Immature natural killer cell (primary cell): ENCODE results near the gene RAET1E. TPM values are rescaled to one million over a fixed set of nuclear protein-coding genes. Genes with fewer than 3 reads are reported as not detected.
"Not testable (repeated sequence)": the region's sequence is repeated elsewhere in the genome, so short reads cannot be mapped to it uniquely, and the experiment has no call there.

ENCODE experiments used
- DNase-seq, 3 donors: peaks; one replicate each; pipeline ENCODE4 v3.0.0; 2022; ENCODE audit warnings: mixed read lengths in 1 of 3
- H3K27ac Mint-ChIP-seq, 6 donors: one replicate each; pipeline ENCODE4 v1.8.0; 2020; ENCODE audit warnings: mixed read lengths in 6 of 6, mild to moderate bottlenecking in 5 of 6, inconsistent platforms in 4 of 6, moderate library complexity in 3 of 6
- H3K27me3 Mint-ChIP-seq, 3 donors: one replicate each; pipeline ENCODE4 v1.8.0; 2020 to 2021; ENCODE audit warnings: low read depth in 3 of 3, mild to moderate bottlenecking in 3 of 3, mixed read lengths in 3 of 3, moderate library complexity in 3 of 3, inconsistent platforms in 1 of 3
- H3K36me3 Mint-ChIP-seq, 3 donors: one replicate each; pipeline ENCODE4 v1.8.0; 2020; ENCODE audit warnings: mixed read lengths in 3 of 3, inconsistent platforms in 2 of 3, mild to moderate bottlenecking in 2 of 3
- H3K4me1 Mint-ChIP-seq, 2 donors: one replicate each; pipeline ENCODE4 v1.8.0; 2020; ENCODE audit warnings: inconsistent platforms in 2 of 2, mild to moderate bottlenecking in 2 of 2, mixed read lengths in 2 of 2, moderate library complexity in 1 of 2
- H3K4me3 Mint-ChIP-seq, 5 donors: one replicate each; pipeline ENCODE4 v1.8.0; 2020; ENCODE audit warnings: mild to moderate bottlenecking in 5 of 5, mixed read lengths in 5 of 5, inconsistent platforms in 3 of 5, moderate library complexity in 3 of 5
- H3K9me3 Mint-ChIP-seq, 6 donors: one replicate each; pipeline ENCODE4 v1.8.0; 2020; ENCODE audit warnings: mild to moderate bottlenecking in 6 of 6, mixed read lengths in 6 of 6, inconsistent platforms in 4 of 6, moderate library complexity in 3 of 6
- polyA plus RNA-seq, 3 donors: library from polyadenylated mRNA; unstranded; fragments of 300-500 nt; fragmentation: Illumina TruSeq; gene quantifications; one replicate each; pipeline ENCODE4 v1.2.3, GENCODE V29; 2021

Gene RAET1E
- polyA plus RNA-seq, 3 donors from 2014 or later = not detected

GRCh38 chr6:149936743-149937142, 38.8 kb upstream of the RAET1E start:
- Mint-ChIP-seq H3K27ac (no peak overlapping the region), H3K9me3 (no peaks in the 10 kb centered on the region), H3K4me3 (no peak overlapping the region), H3K4me1 (peaks cover 18 to 27% of the 10 kb centered on the region in 2 donors), H3K27me3 (peaks cover 35 to 55% (median 36%) of the 10 kb centered on the region in 3 donors), H3K36me3 (no peaks in the 10 kb centered on the region)
- DNase-seq = no peak

- DNase-seq = no peak
- Mint-ChIP-seq H3K27ac (no peak overlapping the region), H3K36me3 (no peaks in the 10 kb centered on the region), H3K4me3 (no peak overlapping the region), H3K9me3 (no peaks in the 10 kb centered on the region), H3K27me3 (peaks cover 29 to 54% (median 31%) of the 10 kb centered on the region in 3 donors), H3K4me1 (peaks cover 10 to 21% of the 10 kb centered on the region in 2 donors)
Observed at GRCh38 chr6:149935668-149936067, 37.8 kb upstream of the RAET1E start.

GRCh38 chr6:149935246-149935645, 37.3 kb upstream of the RAET1E start:
- Mint-ChIP-seq H3K4me3 (no peak overlapping the region), H3K27me3 (peaks cover 25 to 54% (median 28%) of the 10 kb centered on the region in 3 donors), H3K4me1 (peaks cover 10 to 17% of the 10 kb centered on the region in 2 donors), H3K27ac (no peak overlapping the region), H3K36me3 (no peaks in the 10 kb centered on the region), H3K9me3 (no peaks in the 10 kb centered on the region)
- no peak for DNase-seq

GRCh38 chr6:149934249-149935156, 36.6 kb upstream of the RAET1E start:
- Mint-ChIP-seq H3K9me3 (no peaks in the 10 kb centered on the region), H3K36me3 (no peaks in the 10 kb centered on the region), H3K4me1 (peaks cover 9 to 17% of the 10 kb centered on the region in 2 donors), H3K4me3 (no peak overlapping the region), H3K27me3 (peaks cover 24 to 51% (median 25%) of the 10 kb centered on the region in 3 donors), H3K27ac (peak overlapping the region in 1 of 6 donors; percentile 2)
- DNase-seq = peak; percentile 61 to 67 (median 64)

GRCh38 chr6:149933461-149933860, 35.5 kb upstream of the RAET1E start:
- no peak for DNase-seq
- H3K4me1 Mint-ChIP-seq = peaks cover 0 to 7% of the 10 kb centered on the region in 2 donors
- peaks cover 20 to 50% (median 27%) of the 10 kb centered on the region in 3 donors for H3K27me3 Mint-ChIP-seq
- H3K27ac Mint-ChIP-seq = no peak overlapping the region
- no peaks in the 10 kb centered on the region for H3K9me3 Mint-ChIP-seq
- no peak overlapping the region for H3K4me3 Mint-ChIP-seq
- no peaks in the 10 kb centered on the region for H3K36me3 Mint-ChIP-seq

- Mint-ChIP-seq H3K36me3 (no peaks in the 10 kb centered on the region), H3K4me3 (no peak overlapping the region), H3K27ac (no peak overlapping the region), H3K27me3 (peaks cover 23 to 54% (median 25%) of the 10 kb centered on the region in 3 donors), H3K4me1 (peaks cover 0 to 3% of the 10 kb centered on the region in 2 donors), H3K9me3 (no peaks in the 10 kb centered on the region)
- DNase-seq = no peak
Observed at GRCh38 chr6:149933036-149933435, 35.1 kb upstream of the RAET1E start.

GRCh38 chr6:149931501-149931900, 33.6 kb upstream of the RAET1E start:
- no peak for DNase-seq
- Mint-ChIP-seq H3K27ac (no peak overlapping the region), H3K36me3 (no peaks in the 10 kb centered on the region), H3K4me3 (no peak overlapping the region), H3K9me3 (no peaks in the 10 kb centered on the region), H3K27me3 (peaks cover 21 to 53% (median 31%) of the 10 kb centered on the region in 3 donors), H3K4me1 (peaks cover under 1 to 3% of the 10 kb centered on the region in 2 donors)

GRCh38 chr6:149929422-149929821, 31.5 kb upstream of the RAET1E start:
- Mint-ChIP-seq H3K4me3 (no peak overlapping the region), H3K27me3 (peaks cover 15 to 45% (median 36%) of the 10 kb centered on the region in 3 donors), H3K9me3 (no peaks in the 10 kb centered on the region), H3K4me1 (peaks cover 2 to 6% of the 10 kb centered on the region in 2 donors), H3K27ac (no peak overlapping the region), H3K36me3 (no peaks in the 10 kb centered on the region)
- DNase-seq = no peak

GRCh38 chr6:149927025-149927424, 29.1 kb upstream of the RAET1E start:
- H3K9me3 Mint-ChIP-seq, H3K27ac Mint-ChIP-seq, H3K4me3 Mint-ChIP-seq, H3K36me3 Mint-ChIP-seq, DNase-seq: not testable (repeated sequence)
- Mint-ChIP-seq H3K4me1 (peaks cover 11 to 16% of the 10 kb centered on the region in 2 donors), H3K27me3 (peaks cover 15 to 58% (median 38%) of the 10 kb centered on the region in 3 donors)

GRCh38 chr6:149925974-149926777, 28.3 kb upstream of the RAET1E start:
- Mint-ChIP-seq H3K27ac (no peak overlapping the region), H3K4me1 (peaks cover 16 to 17% of the 10 kb centered on the region in 2 donors)
- DNase-seq = peak; percentile 26 to 31 (median 27)

GRCh38 chr6:149925253-149925973, 27.5 kb upstream of the RAET1E start:
- H3K36me3 Mint-ChIP-seq = no peaks in the 10 kb centered on the region
- no peak overlapping the region for H3K27ac Mint-ChIP-seq
- peaks cover 16 to 17% of the 10 kb centered on the region in 2 donors for H3K4me1 Mint-ChIP-seq
- H3K4me3 Mint-ChIP-seq = no peak overlapping the region
- DNase-seq = no peak
- H3K27me3 Mint-ChIP-seq = peaks cover 22 to 59% (median 39%) of the 10 kb centered on the region in 3 donors
- H3K9me3 Mint-ChIP-seq = peaks cover 0 to 2% (median 0%) of the 10 kb centered on the region in 6 donors

More at GRCh38 chr6:149925974-149926777, 28.3 kb upstream of the RAET1E start:
- Mint-ChIP-seq H3K4me3 (no peak overlapping the region), H3K9me3 (peaks cover 0 to 2% (median 0%) of the 10 kb centered on the region in 6 donors), H3K27me3 (peaks cover 21 to 55% (median 39%) of the 10 kb centered on the region in 3 donors), H3K36me3 (no peaks in the 10 kb centered on the region)

GRCh38 chr6:149924933-149925252, 27.0 kb upstream of the RAET1E start:
- Mint-ChIP-seq H3K4me1 (peaks cover 16 to 17% of the 10 kb centered on the region in 2 donors), H3K36me3 (no peaks in the 10 kb centered on the region), H3K27me3 (peaks cover 23 to 60% (median 37%) of the 10 kb centered on the region in 3 donors), H3K9me3 (peaks cover 0 to 2% (median 0%) of the 10 kb centered on the region in 6 donors), H3K4me3 (no peak overlapping the region), H3K27ac (no peak overlapping the region)
- no peak for DNase-seq

GRCh38 chr6:149924206-149924932, 26.5 kb upstream of the RAET1E start:
- DNase-seq = no peak
- peaks cover 16 to 17% of the 10 kb centered on the region in 2 donors for H3K4me1 Mint-ChIP-seq
- no peaks in the 10 kb centered on the region for H3K36me3 Mint-ChIP-seq
- no peak overlapping the region for H3K27ac Mint-ChIP-seq
- H3K9me3 Mint-ChIP-seq = peaks cover 0 to 2% (median 0%) of the 10 kb centered on the region in 6 donors
- H3K27me3 Mint-ChIP-seq = peaks cover 23 to 60% (median 34%) of the 10 kb centered on the region in 3 donors
- H3K4me3 Mint-ChIP-seq = peak overlapping the region in 4 of 5 donors; percentile 15 to 30 (median 26)
